ENCODE data around the gene PLEKHN1. TPM values are rescaled to one million over a fixed set of nuclear protein-coding genes. Genes with fewer than 3 reads are reported as not detected.
A peak's percentile ranks its signal among the peaks of the same experiment; 100 is the strongest.

PLEKHN1 gene
- polyA plus RNA-seq (ENCODE audit: low read depth in 6 of 6), result not detected

GRCh38 chr1:966135-966703 lies at the start of gene PLEKHN1:
TSS of gene PLEKHN1 (plus strand) at chr1:966482. CDS start at chr1:966532, 50 bp downstream.
- DNase-seq (no peak), ATAC-seq (ENCODE audit: low read depth in 2 of 2) (peak; percentile 36 to 41)
- H3K4me3 Mint-ChIP-seq, result peak within 1 kb of the TSS; percentile 69 to 89 (median 80)
- no peaks in the 10 kb centered on the region for H3K36me3 Mint-ChIP-seq
- H3K27me3 Mint-ChIP-seq, result peaks cover 18 to 20% (median 20%) of the 10 kb centered on the region in 3 donors
- peaks cover 3 to 4% (median 4%) of the 10 kb centered on the region in 3 donors for H3K4me1 Mint-ChIP-seq
- peak within 1 kb of the TSS in 1 of 6 donors; percentile 7 for H3K27ac Mint-ChIP-seq
- no peaks in the 10 kb centered on the region for H3K9me3 Mint-ChIP-seq

GRCh38 chr1:917076-917459 lies 49.2 kb upstream of the PLEKHN1 start:
- no peak for ATAC-seq (ENCODE audit: low read depth in 2 of 2)
- Mint-ChIP-seq H3K27me3 (peaks cover 38 to 96% (median 65%) of the 10 kb centered on the region in 3 donors), H3K9me3 (peaks cover 0 to 2% (median 0%) of the 10 kb centered on the region in 7 donors), H3K27ac (peak overlapping the region in 1 of 6 donors; percentile 78), H3K36me3 (no peaks in the 10 kb centered on the region), H3K4me1 (peaks cover 9 to 20% (median 14%) of the 10 kb centered on the region in 3 donors), H3K4me3 (no peak overlapping the region)
- no peak for DNase-seq

GRCh38 chr1:917466-918091 lies 48.7 kb upstream of the PLEKHN1 start:
- Mint-ChIP-seq H3K4me3 (peak overlapping the region in 1 of 8 donors; percentile 25), H3K27ac (peak overlapping the region in 1 of 6 donors; percentile 78), H3K36me3 (no peaks in the 10 kb centered on the region), H3K4me1 (peaks cover 10 to 15% (median 10%) of the 10 kb centered on the region in 3 donors), H3K27me3 (peaks cover 34 to 96% (median 62%) of the 10 kb centered on the region in 3 donors), H3K9me3 (peaks cover 0 to 2% (median 0%) of the 10 kb centered on the region in 7 donors)
- DNase-seq (no peak), ATAC-seq (ENCODE audit: low read depth in 2 of 2) (no peak)

GRCh38 chr1:918353-918752 lies 47.9 kb upstream of the PLEKHN1 start:
- Mint-ChIP-seq H3K27me3 (peaks cover 35 to 95% (median 61%) of the 10 kb centered on the region in 3 donors), H3K27ac (no peak overlapping the region), H3K9me3 (peaks cover 0 to 2% (median 0%) of the 10 kb centered on the region in 7 donors), H3K4me1 (peaks cover 14 to 17% (median 16%) of the 10 kb centered on the region in 3 donors), H3K4me3 (peak overlapping the region in 1 of 8 donors; percentile 15), H3K36me3 (no peaks in the 10 kb centered on the region)
- ATAC-seq (ENCODE audit: low read depth in 2 of 2) (no peak), DNase-seq (no peak)

GRCh38 chr1:918843-919242 lies 47.4 kb upstream of the PLEKHN1 start:
- Mint-ChIP-seq H3K27ac (no peak overlapping the region), H3K36me3 (no peaks in the 10 kb centered on the region), H3K9me3 (peaks cover 0 to 2% (median 0%) of the 10 kb centered on the region in 7 donors), H3K4me3 (peak overlapping the region in 1 of 8 donors; percentile 15), H3K27me3 (peaks cover 36 to 93% (median 57%) of the 10 kb centered on the region in 3 donors), H3K4me1 (peaks cover 15 to 18% (median 18%) of the 10 kb centered on the region in 3 donors)
- ATAC-seq (ENCODE audit: low read depth in 2 of 2) (no peak), DNase-seq (no peak)

- H3K36me3 Mint-ChIP-seq, result no peaks in the 10 kb centered on the region
- DNase-seq (no peak), ATAC-seq (ENCODE audit: low read depth in 2 of 2) (no peak)
- H3K27me3 Mint-ChIP-seq, result peaks cover 36 to 88% (median 54%) of the 10 kb centered on the region in 3 donors
- H3K27ac Mint-ChIP-seq, result no peak overlapping the region
- H3K4me1 Mint-ChIP-seq, result peaks cover 15 to 18% (median 18%) of the 10 kb centered on the region in 3 donors
- peaks cover 0 to 2% (median 0%) of the 10 kb centered on the region in 7 donors for H3K9me3 Mint-ChIP-seq
- no peak overlapping the region for H3K4me3 Mint-ChIP-seq
Measured at GRCh38 chr1:919271-919872, 46.9 kb upstream of the PLEKHN1 start.

GRCh38 chr1:920010-920409 lies 46.3 kb upstream of the PLEKHN1 start:
- no peak overlapping the region for H3K27ac Mint-ChIP-seq
- peaks cover 15 to 18% (median 18%) of the 10 kb centered on the region in 3 donors for H3K4me1 Mint-ChIP-seq
- peaks cover 35 to 81% (median 54%) of the 10 kb centered on the region in 3 donors for H3K27me3 Mint-ChIP-seq
- DNase-seq (no peak), ATAC-seq (ENCODE audit: low read depth in 2 of 2) (no peak)
- no peaks in the 10 kb centered on the region for H3K36me3 Mint-ChIP-seq
- no peak overlapping the region for H3K4me3 Mint-ChIP-seq
- H3K9me3 Mint-ChIP-seq, result peaks cover 0 to 2% (median 0%) of the 10 kb centered on the region in 7 donors

GRCh38 chr1:920521-920920 lies 45.8 kb upstream of the PLEKHN1 start:
- peaks cover 15 to 18% (median 18%) of the 10 kb centered on the region in 3 donors for H3K4me1 Mint-ChIP-seq
- H3K27ac Mint-ChIP-seq, result no peak overlapping the region
- H3K36me3 Mint-ChIP-seq, result no peaks in the 10 kb centered on the region
- peaks cover 0 to 2% (median 0%) of the 10 kb centered on the region in 7 donors for H3K9me3 Mint-ChIP-seq
- H3K27me3 Mint-ChIP-seq, result peaks cover 30 to 76% (median 54%) of the 10 kb centered on the region in 3 donors
- H3K4me3 Mint-ChIP-seq, result peak overlapping the region in 2 of 8 donors; percentile 18 to 51
- no peak for ATAC-seq (ENCODE audit: low read depth in 2 of 2)
- no peak for DNase-seq

GRCh38 chr1:921011-921837 lies 45.1 kb upstream of the PLEKHN1 start:
- DNase-seq, result no peak

GRCh38 chr1:923131-923990 lies 42.9 kb upstream of the PLEKHN1 start, which contains the start of gene SAMD11:
TSS of gene SAMD11 (plus strand) at chr1:923923. CDS start at chr1:924432, 509 bp downstream.
- peak within 1 kb of the TSS in 1 of 6 donors; percentile 59 for H3K27ac Mint-ChIP-seq

More at GRCh38 chr1:921011-921837, 45.1 kb upstream of the PLEKHN1 start:
- Mint-ChIP-seq H3K27ac (peak overlapping the region in 3 of 6 donors; percentile 36 to 95 (median 79)), H3K36me3 (no peaks in the 10 kb centered on the region), H3K9me3 (peaks cover 0 to 2% (median 0%) of the 10 kb centered on the region in 7 donors), H3K4me3 (peak overlapping the region in 6 of 8 donors; percentile 47 to 82 (median 71)), H3K27me3 (peaks cover 31 to 76% (median 56%) of the 10 kb centered on the region in 3 donors), H3K4me1 (peaks cover 15 to 24% (median 24%) of the 10 kb centered on the region in 3 donors)
- ATAC-seq (ENCODE audit: low read depth in 2 of 2), result peak; percentile 59 to 60

GRCh38 chr1:923991-924655 lies 42.2 kb upstream of the PLEKHN1 start:
- H3K27me3 Mint-ChIP-seq, result peaks cover 30 to 78% (median 56%) of the 10 kb centered on the region in 3 donors
- H3K36me3 Mint-ChIP-seq, result no peaks in the 10 kb centered on the region
- peaks cover 0 to 2% (median 0%) of the 10 kb centered on the region in 7 donors for H3K9me3 Mint-ChIP-seq
- ATAC-seq (ENCODE audit: low read depth in 2 of 2) (peak; percentile 8 to 12), DNase-seq (no peak)
- peak overlapping the region in 3 of 8 donors; percentile 68 to 75 (median 68) for H3K4me3 Mint-ChIP-seq
- H3K27ac Mint-ChIP-seq, result no peak overlapping the region
- H3K4me1 Mint-ChIP-seq, result peaks cover 15 to 26% (median 25%) of the 10 kb centered on the region in 3 donors

More at GRCh38 chr1:923131-923990, 42.9 kb upstream of the PLEKHN1 start, which contains the start of gene SAMD11:
- ATAC-seq (ENCODE audit: low read depth in 2 of 2) (peak; percentile 35 to 38), DNase-seq (peak; percentile 60)
- peak within 1 kb of the TSS; percentile 70 to 93 (median 88) for H3K4me3 Mint-ChIP-seq
- peaks cover 0 to 2% (median 0%) of the 10 kb centered on the region in 7 donors for H3K9me3 Mint-ChIP-seq
- H3K4me1 Mint-ChIP-seq, result peaks cover 15 to 26% (median 25%) of the 10 kb centered on the region in 3 donors
- peaks cover 34 to 78% (median 61%) of the 10 kb centered on the region in 3 donors for H3K27me3 Mint-ChIP-seq
- no peaks in the 10 kb centered on the region for H3K36me3 Mint-ChIP-seq

Data from naive B cell (primary cell).